ENCODE data around the gene BCR. TPM values are rescaled to one million over a fixed set of nuclear protein-coding genes. Genes with fewer than 3 reads are reported as not detected.

BCR gene
- total RNA-seq, 2 donors from 2014 or later, result 27.0 to 41.3 TPM

- Histone ChIP-seq H3K36me3 (no peaks in the 10 kb centered on the region), H3K4me1 (peaks cover 0 to 65% of the 10 kb centered on the region in 2 donors), H3K9me3 (peaks cover 0 to 15% of the 10 kb centered on the region in 2 donors), H3K27me3 (no peaks in the 10 kb centered on the region), H3K27ac (no peak overlapping the region), H3K4me3 (no peak overlapping the region)
- DNase-seq (ENCODE audit: low spot score), result no peak
- TF ChIP-seq CTCF (IDR thresholded peaks at IDR 0.05), result no peak
These were observed 49.3 kb downstream of the BCR start for GRCh38 chr22:23229646-23230045.

- no peak for DNase-seq (ENCODE audit: low spot score)
- H3K4me3 ChIP-seq, result no peak overlapping the region
- H3K27ac ChIP-seq, result no peak overlapping the region
- TF ChIP-seq CTCF (IDR thresholded peaks at IDR 0.05), result no peak
- H3K36me3 ChIP-seq, result no peaks in the 10 kb centered on the region
- peaks cover 0 to 15% of the 10 kb centered on the region in 2 donors for H3K9me3 ChIP-seq
- H3K27me3 ChIP-seq, result no peaks in the 10 kb centered on the region
- peaks cover 0 to 59% of the 10 kb centered on the region in 2 donors for H3K4me1 ChIP-seq
These were observed 50.2 kb downstream of the BCR start for GRCh38 chr22:23230348-23231068.

GRCh38 chr22:23231471-23232093, 51.3 kb downstream of the BCR start:
- Histone ChIP-seq H3K4me3 (no peak overlapping the region), H3K27ac (no peak overlapping the region), H3K4me1 (peaks cover 0 to 59% of the 10 kb centered on the region in 2 donors), H3K36me3 (no peaks in the 10 kb centered on the region), H3K27me3 (no peaks in the 10 kb centered on the region), H3K9me3 (peaks cover 0 to 15% of the 10 kb centered on the region in 2 donors)
- TF ChIP-seq CTCF (IDR thresholded peaks at IDR 0.05), result no peak
- no peak for DNase-seq (ENCODE audit: low spot score)

GRCh38 chr22:23232094-23232905, 52.0 kb downstream of the BCR start:
- Histone ChIP-seq H3K27ac (no peak overlapping the region), H3K4me1 (peaks cover 0 to 59% of the 10 kb centered on the region in 2 donors), H3K4me3 (no peak overlapping the region), H3K36me3 (no peaks in the 10 kb centered on the region), H3K9me3 (peaks cover 0 to 15% of the 10 kb centered on the region in 2 donors), H3K27me3 (no peaks in the 10 kb centered on the region)
- TF ChIP-seq CTCF (IDR thresholded peaks at IDR 0.05), result no peak
- no peak for DNase-seq (ENCODE audit: low spot score)

GRCh38 chr22:23233084-23233531, 52.8 kb downstream of the BCR start:
- H3K27ac ChIP-seq, result no peak overlapping the region
- no peaks in the 10 kb centered on the region for H3K36me3 ChIP-seq
- TF ChIP-seq CTCF (IDR thresholded peaks at IDR 0.05), result no peak
- peaks cover 0 to 61% of the 10 kb centered on the region in 2 donors for H3K4me1 ChIP-seq
- no peaks in the 10 kb centered on the region for H3K27me3 ChIP-seq
- H3K9me3 ChIP-seq, result peaks cover 0 to 14% of the 10 kb centered on the region in 2 donors
- no peak overlapping the region for H3K4me3 ChIP-seq
- no peak for DNase-seq (ENCODE audit: low spot score)

All from right atrium auricular region (tissue), 2 donors.